A549 (cell line): Measurements from ENCODE around the gene ANKFY1. TPM values are rescaled to one million over a fixed set of nuclear protein-coding genes. Genes with fewer than 3 reads are reported as not detected.

Experiments
- ATAC-seq, 2 experiments: fragments of 200-7000 bp in 1 of 2; fragments of >200 bp in 1 of 2; cut with Nextera tagmentation in 1 of 2; cut with Tn5 transposase in 1 of 2; 3 replicates each; pipeline versions ENCODE4 v1.8.0 to v1.9.1; 2018 to 2020; ENCODE audit warnings: mild to moderate bottlenecking in 1 of 2, moderate library complexity in 1 of 2
- CTCF ChIA-PET: fragments of 300-600 bp; sonication (Branson Sonifier 250); formaldehyde crosslinking; extraction: SDS; loops from one replicate; lab custom pipeline; 2021; ENCODE audit warnings: antibody characterized with exemption, inconsistent platforms; lab: Yijun Ruan, JAX
- POLR2A ChIA-PET: fragments of 350-600 bp; formaldehyde crosslinking; extraction: SDS; loops from one replicate; lab custom pipeline; 2021; ENCODE audit warnings: antibody characterized with exemption, inconsistent platforms; lab: Yijun Ruan, JAX
- DNase-seq, 2 experiments: peaks; one replicate each; pipeline versions ENCODE4 v3.0.0 to v3.0.0-alpha.2; 2011 to 2016; ENCODE audit warnings: low read depth in 1 of 2, low spot score in 1 of 2
- FAIRE-seq: peaks from 2 replicates; lab custom pipeline; 2011; peaks lifted over from hg19 to GRCh38; lab: Jason Lieb, UNC
- H3K27ac ChIP-seq, 2 experiments: fragments of >200 bp; sonication (Bioruptor Twin); formaldehyde crosslinking; 3 replicates each; pipeline ENCODE4 v1.5.1; 2016 to 2017
- H3K4me1 ChIP-seq: fragments of >200 bp; sonication (Bioruptor Twin); formaldehyde crosslinking; 3 replicates; pipeline ENCODE4 v1.6.1; 2016
- H3K4me2 ChIP-seq: fragments of >200 bp; sonication (Bioruptor Twin); formaldehyde crosslinking; 3 replicates; pipeline ENCODE4 v1.6.1; 2016
- H3K4me3 ChIP-seq: fragments of >200 bp; sonication (Bioruptor Twin); formaldehyde crosslinking; 3 replicates; pipeline ENCODE4 v1.5.1; 2016
- H3K9me3 ChIP-seq: fragments of >200 bp; sonication (Bioruptor Twin); formaldehyde crosslinking; 3 replicates; pipeline ENCODE4 v1.6.1; 2016
- CTCF ChIP-seq: fragments of >200 bp; sonication (Bioruptor Twin); formaldehyde crosslinking; IDR thresholded peaks from 3 replicates; pipeline ENCODE4 v1.5.1; 2016
- EHF ChIP-seq: fragments of 250-450 bp; sonication (Bioruptor Pico); IDR thresholded peaks from 2 replicates; pipeline ENCODE4 v1.5.0; 2020; ENCODE audit warnings: mild to moderate bottlenecking
- EP300 ChIP-seq, 2 experiments: fragments of >200 bp; sonication (Bioruptor Twin); formaldehyde crosslinking; IDR thresholded peaks; 2 replicates in 1 of 2; 3 replicates in 1 of 2; pipeline ENCODE4 v1.6.1; 2016 to 2017
- FOSB ChIP-seq: fragments of 250-450 bp; sonication (Bioruptor Pico); IDR thresholded peaks from 2 replicates; pipeline ENCODE4 v1.5.0; 2020; ENCODE audit warnings: mild to moderate bottlenecking, moderate library complexity
- HDAC2 ChIP-seq: fragments of 200-600 bp; sonication (generic); IDR thresholded peaks from 2 replicates; pipeline ENCODE4 v1.6.1; 2016
- HOXB13 ChIP-seq: fragments of 250-450 bp; sonication (Bioruptor Pico); IDR thresholded peaks from 2 replicates; pipeline ENCODE4 v1.5.0; 2020; ENCODE audit warnings: low read depth, mild to moderate bottlenecking, moderate library complexity
- MAFK ChIP-seq: fragments of 450-650 bp; IDR thresholded peaks from 2 replicates; pipeline ENCODE4 v1.6.1; 2014; ENCODE audit not compliant: partially characterized antibody
- NFE2L2 ChIP-seq: fragments of 150-350 bp; conservative IDR thresholded peaks from 2 replicates; pipeline ENCODE4 v1.6.1; 2014; ENCODE audit warnings: low read length
- POLR2A ChIP-seq: IDR thresholded peaks from 2 replicates; pipeline ENCODE4 v1.6.1; 2012; ENCODE audit warnings: mild to moderate bottlenecking, low read length
- RAD21 ChIP-seq, 2 experiments: fragments of >200 bp in 1 of 2; sonication (Bioruptor Twin) in 1 of 2; formaldehyde crosslinking in 1 of 2; IDR thresholded peaks in 1 of 2; conservative IDR thresholded peaks in 1 of 2; 2 replicates in 1 of 2; 3 replicates in 1 of 2; pipeline ENCODE4 v1.6.1; 2012 to 2018; ENCODE audit warnings: inconsistent platforms in 1 of 2
- RCOR1 ChIP-seq: fragments of 150-350 bp; IDR thresholded peaks from 2 replicates; pipeline ENCODE4 v1.6.1; 2014; ENCODE audit warnings: antibody characterized with exemption, low read length, low read depth
- SMC3 ChIP-seq: fragments of >200 bp; sonication (Bioruptor Twin); formaldehyde crosslinking; IDR thresholded peaks from 3 replicates; pipeline ENCODE4 v1.6.1; 2018; ENCODE audit warnings: inconsistent platforms
- ZC3H11A ChIP-seq: fragments of 450-650 bp; IDR thresholded peaks from 2 replicates; pipeline ENCODE4 v1.6.1; 2014; ENCODE audit warnings: antibody characterized with exemption, mild to moderate bottlenecking
- ZSCAN20 ChIP-seq: fragments of 250-450 bp; sonication (Bioruptor Pico); IDR thresholded peaks from 2 replicates; pipeline ENCODE4 v1.8.0; 2022; ENCODE audit warnings: mild to moderate bottlenecking, moderate library complexity
- WGBS: methylation state at CpG from one replicate; pipeline ENCODE4 v1.1.6; 2017; ENCODE audit errors: missing lambda C conversion rate; 5-methylcytosine and 5-hydroxymethylcytosine counted together
- polyA plus RNA-seq, 4 experiments: library from polyadenylated mRNA; depleted of rRNA in 3 of 4; stranded (reverse); fragments of >200 nt; fragmentation: RNase III in 1 of 4; extraction: RNeasy Plus Mini Kit Qiagen cat#74134 plus additional on column Dnase treatment in 1 of 4; gene quantifications; 2 replicates in 3 of 4; 3 replicates in 1 of 4; pipeline ENCODE4 v1.2.3, GENCODE V29; 2011 to 2017
- TF ChIP-seq, protein P1 (sequence below): IDR thresholded peaks from 2 replicates; pipeline ENCODE4 v1.6.1; 2012; ENCODE audit warnings: low read depth, borderline replicate concordance
- TF ChIP-seq, protein P2 (sequence below): fragments of 250-450 bp; sonication (Bioruptor Pico); IDR thresholded peaks from 2 replicates; pipeline ENCODE4 v1.5.0; 2020; ENCODE audit warnings: low read depth, mild to moderate bottlenecking, moderate library complexity
- TF ChIP-seq, protein P3 (sequence below): fragments of 150-350 bp; IDR thresholded peaks from 2 replicates; pipeline ENCODE4 v1.6.1; 2014; ENCODE audit warnings: low read depth, mild to moderate bottlenecking, low read length

The ANKFY1 gene
- polyA plus RNA-seq, 2 of the 4 experiments (the other 2 are of a cell fraction), result 28.5 to 51.7 TPM

GRCh38 chr17:4215882-4216570 lies 47.8 kb downstream of the ANKFY1 start:
- H3K4me2 ChIP-seq, result no peak overlapping the region; the same call in 2 of the 3 replicates
- CTCF ChIA-PET, result interaction anchor here (0.5 to 8.7 kb wide), 60 partner anchors 9 to 411 kb away, joined by 3 to 134 read pairs (median 5); partner anchors contain the start of genes ANKFY1, CYB5D2, UBE2G1 and ZZEF1
- H3K27ac ChIP-seq, result no peak overlapping the region
- no peak for FAIRE-seq
- ATAC-seq, result no peak; a peak in 1 of 6 replicates
- no peak for DNase-seq
- H3K9me3 ChIP-seq, result no peaks in the 10 kb centered on the region
- no peak for TF ChIP-seq EP300 (IDR thresholded peaks at IDR 0.05)
- no peak for TF ChIP-seq ZSCAN20 (CRISPR knock-in tag)
- TF ChIP-seq RAD21 (conservative IDR thresholded peaks at IDR 0.05 in 1 of 2, IDR thresholded peaks at IDR 0.05 in 1 of 2), result no peak
- no peak for TF ChIP-seq POLR2A
- TF ChIP-seq EHF (CRISPR knock-in tag), result no peak
- no peak for TF ChIP-seq RCOR1
- TF ChIP-seq, protein P1, sequence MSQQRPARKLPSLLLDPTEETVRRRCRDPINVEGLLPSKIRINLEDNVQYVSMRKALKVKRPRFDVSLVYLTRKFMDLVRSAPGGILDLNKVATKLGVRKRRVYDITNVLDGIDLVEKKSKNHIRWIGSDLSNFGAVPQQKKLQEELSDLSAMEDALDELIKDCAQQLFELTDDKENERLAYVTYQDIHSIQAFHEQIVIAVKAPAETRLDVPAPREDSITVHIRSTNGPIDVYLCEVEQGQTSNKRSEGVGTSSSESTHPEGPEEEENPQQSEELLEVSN, result no peak
- no peak for TF ChIP-seq SMC3
- no peak for TF ChIP-seq NFE2L2
- TF ChIP-seq MAFK, result no peak
- POLR2A ChIA-PET, result no interaction called here
- 80% methylated on average over 6 of the region's 6 CpGs for WGBS
- no peak overlapping the region for H3K4me3 ChIP-seq
- no peaks in the 10 kb centered on the region for H3K4me1 ChIP-seq

GRCh38 chr17:4214157-4214556 lies 49.6 kb downstream of the ANKFY1 start:
- ATAC-seq, result no peak
- ChIA-PET POLR2A (no interaction called here), CTCF (interaction anchor here (1.1 to 8.7 kb wide), 12 partner anchors 12 to 202 kb away, joined by 3 to 134 read pairs (median 7); partner anchors contain the start of gene ANKFY1)
- DNase-seq, result no peak
- no peaks in the 10 kb centered on the region for H3K4me1 ChIP-seq
- no peaks in the 10 kb centered on the region for H3K9me3 ChIP-seq
- FAIRE-seq, result no peak
- no peak overlapping the region for H3K4me2 ChIP-seq
- WGBS, result 88% methylated on average over 6 of the region's 6 CpGs
- no peak overlapping the region for H3K4me3 ChIP-seq
- TF ChIP-seq HOXB13 (CRISPR knock-in tag), result no peak
- TF ChIP-seq ZC3H11A, result no peak
- no peak for TF ChIP-seq CTCF
- no peak for TF ChIP-seq FOSB (CRISPR knock-in tag)
- TF ChIP-seq, protein P2, sequence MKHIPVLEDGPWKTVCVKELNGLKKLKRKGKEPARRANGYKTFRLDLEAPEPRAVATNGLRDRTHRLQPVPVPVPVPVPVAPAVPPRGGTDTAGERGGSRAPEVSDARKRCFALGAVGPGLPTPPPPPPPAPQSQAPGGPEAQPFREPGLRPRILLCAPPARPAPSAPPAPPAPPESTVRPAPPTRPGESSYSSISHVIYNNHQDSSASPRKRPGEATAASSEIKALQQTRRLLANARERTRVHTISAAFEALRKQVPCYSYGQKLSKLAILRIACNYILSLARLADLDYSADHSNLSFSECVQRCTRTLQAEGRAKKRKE (CRISPR knock-in tag), result no peak
- H3K27ac ChIP-seq, result no peak overlapping the region

GRCh38 chr17:4209611-4210010 lies 54.2 kb downstream of the ANKFY1 start:
- H3K9me3 ChIP-seq, result no peaks in the 10 kb centered on the region
- H3K4me3 ChIP-seq, result no peak overlapping the region
- DNase-seq, result no peak
- 95% methylated on average over 7 of the region's 7 CpGs for WGBS
- POLR2A ChIA-PET, result no interaction called here
- TF ChIP-seq NFE2L2, result peak; percentile 67
- no peak for TF ChIP-seq ZC3H11A
- FAIRE-seq, result no peak
- ATAC-seq, result no peak
- CTCF ChIA-PET, result interaction anchor here (0.7 to 8.7 kb wide), 5 partner anchors 8 to 272 kb away, joined by 3 to 134 read pairs (median 3); no protein-coding TSS in a partner anchor
- H3K27ac ChIP-seq, result no peak overlapping the region
- H3K4me2 ChIP-seq, result no peak overlapping the region
- no peaks in the 10 kb centered on the region for H3K4me1 ChIP-seq

- Histone ChIP-seq H3K4me2 (no peak overlapping the region), H3K4me1 (no peaks in the 10 kb centered on the region), H3K27ac (no peak overlapping the region), H3K9me3 (no peaks in the 10 kb centered on the region), H3K4me3 (no peak overlapping the region)
- DNase-seq (no peak), ATAC-seq (no peak), FAIRE-seq (no peak)
- 92% methylated on average over 4 of the region's 4 CpGs for WGBS
- POLR2A ChIA-PET, result no interaction called here
- CTCF ChIA-PET, result interaction anchor here (0.6 to 0.7 kb wide), 3 partner anchors 41 to 344 kb away, joined by 3 to 4 read pairs (median 3); no protein-coding TSS in a partner anchor
- TF ChIP-seq, protein P2 (CRISPR knock-in tag), result no peak
- TF ChIP-seq, protein P3, sequence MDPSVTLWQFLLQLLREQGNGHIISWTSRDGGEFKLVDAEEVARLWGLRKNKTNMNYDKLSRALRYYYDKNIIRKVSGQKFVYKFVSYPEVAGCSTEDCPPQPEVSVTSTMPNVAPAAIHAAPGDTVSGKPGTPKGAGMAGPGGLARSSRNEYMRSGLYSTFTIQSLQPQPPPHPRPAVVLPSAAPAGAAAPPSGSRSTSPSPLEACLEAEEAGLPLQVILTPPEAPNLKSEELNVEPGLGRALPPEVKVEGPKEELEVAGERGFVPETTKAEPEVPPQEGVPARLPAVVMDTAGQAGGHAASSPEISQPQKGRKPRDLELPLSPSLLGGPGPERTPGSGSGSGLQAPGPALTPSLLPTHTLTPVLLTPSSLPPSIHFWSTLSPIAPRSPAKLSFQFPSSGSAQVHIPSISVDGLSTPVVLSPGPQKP, result no peak
- TF ChIP-seq EHF (CRISPR knock-in tag), result no peak
- TF ChIP-seq NFE2L2, result no peak
- no peak for TF ChIP-seq HDAC2
Measured at GRCh38 chr17:4208238-4208637, 55.5 kb downstream of the ANKFY1 start.
